K562 (cell line): Measurements from ENCODE around the gene NPDC1. TPM values are rescaled to one million over a fixed set of nuclear protein-coding genes. Genes with fewer than 3 reads are reported as not detected.

Experiments
- GABPB1 ChIP-seq: sonication (generic); formaldehyde crosslinking; IDR thresholded peaks from 2 replicates; pipeline ENCODE4 v1.8.0; 2022; ENCODE audit warnings: mild to moderate bottlenecking, missing genetic modification reagents
- HOMEZ ChIP-seq: fragments of 250-450 bp; sonication (Bioruptor Pico); IDR thresholded peaks from 2 replicates; pipeline ENCODE4 v1.4.0; 2020; ENCODE audit warnings: mild to moderate bottlenecking, moderate library complexity
- L3MBTL2 ChIP-seq: fragments of 450-650 bp; IDR thresholded peaks from 2 replicates; pipeline ENCODE4 v1.6.1; 2016; ENCODE audit warnings: mild to moderate bottlenecking, moderate library complexity
- MAX ChIP-seq: sonication (generic); formaldehyde crosslinking; IDR thresholded peaks from 2 replicates; pipeline ENCODE4 v1.9.0; 2022; ENCODE audit warnings: mild to moderate bottlenecking, missing genetic modification reagents
- SAFB ChIP-seq: fragments of 200-400 bp; formaldehyde crosslinking; IDR thresholded peaks from 2 replicates; pipeline ENCODE4 v1.6.1; 2017; ENCODE audit warnings: low read depth, low read length, borderline replicate concordance
- SMC3 ChIP-seq: conservative IDR thresholded peaks from 2 replicates; pipeline ENCODE4 v1.6.1; 2011; ENCODE audit warnings: low read depth, low read length, improper control_type of control experiment; ENCODE audit not compliant: insufficient read depth
- polyA plus RNA-seq, 8 experiments: library from polyadenylated mRNA; depleted of rRNA in 4 of 8; stranded (reverse) in 5 of 8; unstranded in 3 of 8; fragments of >200 nt; fragmentation: Nextera tagmentation in 2 of 8; fragmentation: Illumina TruSeq in 1 of 8; extraction: Ambion mirVana in 2 of 8; extraction: Trizol in 1 of 8; gene quantifications; 2 replicates each; pipeline versions ENCODE4 v1.2.1 to v1.2.3, GENCODE V29; 2011 to 2014; ENCODE audit warnings: inconsistent platforms in 1 of 8, missing spikeins in 1 of 8
- total RNA-seq, 7 experiments: library from RNA; depleted of rRNA in 6 of 7; stranded (reverse); fragments of >200 nt in 6 of 7; fragmentation: Illumina TruSeq in 2 of 7; extraction: Trizol in 2 of 7; gene quantifications; 2 replicates each; pipeline versions ENCODE4 v1.2.1 to v1.2.3, GENCODE V29; 2011 to 2021; ENCODE audit warnings: low replicate concordance in 1 of 7
- TF ChIP-seq, protein P1 (sequence below), 2 experiments: IDR thresholded peaks; 2 replicates each; pipeline ENCODE4 v1.6.1; 2011; ENCODE audit warnings: borderline replicate concordance in 1 of 2, control low read depth in 1 of 2, low read depth in 1 of 2, low read length in 1 of 2, mild to moderate bottlenecking in 1 of 2, mixed read lengths in 1 of 2, moderate library complexity in 1 of 2; ENCODE audit not compliant: insufficient read depth in 1 of 2, insufficient read length in 1 of 2, poor library complexity in 1 of 2, severe bottlenecking in 1 of 2; ENCODE audit errors: extremely low read depth in 1 of 2

The NPDC1 gene
- total and polyA plus RNA-seq, 9 of the 15 experiments (the other 6 are each of a cell fraction or from before 2014, with no cell fraction given): 0.06 to 2.1 (median 0.53) TPM; not detected in 3

- TF ChIP-seq HOMEZ (CRISPR knock-in tag) (no peak), SAFB (0 out of 2 replicates have a peak, but pooled peaks have one; percentile 28), GABPB1 (CRISPR knock-in tag) (0 out of 2 replicates have a peak, but pooled peaks have one; percentile 4), SMC3 (no peak), MAX (CRISPR knock-in tag) (0 out of 2 replicates have a peak, but pooled peaks have one; percentile 10), L3MBTL2 (peak; percentile 80)
- TF ChIP-seq, protein P1, sequence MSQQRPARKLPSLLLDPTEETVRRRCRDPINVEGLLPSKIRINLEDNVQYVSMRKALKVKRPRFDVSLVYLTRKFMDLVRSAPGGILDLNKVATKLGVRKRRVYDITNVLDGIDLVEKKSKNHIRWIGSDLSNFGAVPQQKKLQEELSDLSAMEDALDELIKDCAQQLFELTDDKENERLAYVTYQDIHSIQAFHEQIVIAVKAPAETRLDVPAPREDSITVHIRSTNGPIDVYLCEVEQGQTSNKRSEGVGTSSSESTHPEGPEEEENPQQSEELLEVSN (IDR thresholded peaks at IDR 0.05; ENCODE audit: borderline replicate concordance in 1 of 2, extremely low read depth in 1 of 2, insufficient read depth in 1 of 2, insufficient read length in 1 of 2, low read depth in 1 of 2, low read length in 1 of 2, poor library complexity in 1 of 2, severe bottlenecking in 1 of 2): peak; percentile 73 to 95
Observed at GRCh38 chr9:137048655-137049543, 2.9 kb upstream of the NPDC1 start (continued).
